AG04449 (cell line): Measurements from ENCODE around the gene ZMPSTE24.
"Not testable (repeated sequence)": the region's sequence is repeated elsewhere in the genome, so short reads cannot be mapped to it uniquely, and the experiment has no call there.

Source experiments
- CTCF ChIA-PET: fragments of 350-600 bp; formaldehyde crosslinking; extraction: SDS; loops from one replicate; lab custom pipeline; 2021; ENCODE audit warnings: antibody characterized with exemption; lab: Yijun Ruan, JAX
- POLR2A ChIA-PET: fragments of 400-600, 350-600 bp; formaldehyde crosslinking; extraction: SDS; loops from one replicate; lab custom pipeline; 2020; ENCODE audit warnings: antibody characterized with exemption, inconsistent platforms; lab: Yijun Ruan, JAX
- DNase-seq: peaks from one replicate; pipeline ENCODE4 v3.0.0-alpha.2; 2010; ENCODE audit warnings: low read depth, low spot score
- H3K4me3 ChIP-seq: 2 replicates; pipeline ENCODE4 v1.5.1; 2011; ENCODE audit warnings: low read depth, mild to moderate bottlenecking, control low read depth, low read length
- TF ChIP-seq, protein P1 (sequence below): IDR thresholded peaks from one replicate; pipeline ENCODE4 v1.5.1; 2011; ENCODE audit warnings: mild to moderate bottlenecking, moderate library complexity, low read length, control low read depth, inconsistent platforms; ENCODE audit not compliant: insufficient read depth; ENCODE audit errors: missing control alignments

The ZMPSTE24 gene

DNA sequence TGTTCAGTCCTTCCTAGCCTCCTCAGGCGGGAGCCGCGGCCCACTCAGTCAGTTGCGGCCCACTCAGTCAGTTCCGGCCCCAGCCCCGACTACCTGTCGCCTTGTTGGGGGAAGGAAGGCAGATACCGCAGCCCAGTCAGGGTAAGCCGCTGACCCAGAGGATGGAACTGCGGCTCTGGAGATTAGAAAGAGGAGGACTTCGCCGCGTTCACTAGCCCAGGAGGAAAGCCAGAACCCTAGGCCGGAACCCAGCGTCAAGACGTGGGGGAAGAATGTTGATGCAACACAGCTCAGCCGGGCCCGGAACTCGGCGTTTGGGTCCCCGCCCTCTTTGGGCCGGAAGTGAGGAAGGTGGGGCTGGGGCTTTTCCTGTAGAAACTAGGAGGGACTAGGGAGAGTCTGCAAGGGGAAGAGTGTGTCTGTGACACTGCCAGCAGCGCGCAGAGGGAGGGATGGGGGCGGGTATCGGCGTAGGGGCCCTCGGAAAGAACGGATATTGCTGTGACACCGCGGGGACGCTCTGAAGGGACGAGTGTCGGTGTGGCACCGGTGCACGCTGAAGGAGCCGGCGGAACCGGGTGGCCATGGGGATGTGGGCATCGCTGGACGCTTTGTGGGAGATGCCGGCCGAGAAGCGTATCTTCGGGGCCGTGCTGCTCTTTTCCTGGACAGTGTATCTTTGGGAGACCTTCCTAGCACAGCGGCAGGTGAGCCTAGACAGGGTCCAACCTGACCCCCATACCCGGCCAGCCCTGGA is at the start of gene ZMPSTE24:
Gene ZMPSTE24, plus strand, starts transcription at position 549 of the 757 bp plus-strand sequence. Its CDS starts 36 bp downstream, at position 585.
- CTCF ChIA-PET: no interaction called here
- H3K4me3 ChIP-seq: peak within 1 kb of the TSS; percentile 92
- DNase-seq: peak; percentile 88
- POLR2A ChIA-PET: interaction anchor here (0.6 to 1.3 kb wide), 4 partner anchors 9 to 34 kb away, joined by 3 to 7 read pairs (median 6); no protein-coding TSS in a partner anchor
- TF ChIP-seq, protein P1, sequence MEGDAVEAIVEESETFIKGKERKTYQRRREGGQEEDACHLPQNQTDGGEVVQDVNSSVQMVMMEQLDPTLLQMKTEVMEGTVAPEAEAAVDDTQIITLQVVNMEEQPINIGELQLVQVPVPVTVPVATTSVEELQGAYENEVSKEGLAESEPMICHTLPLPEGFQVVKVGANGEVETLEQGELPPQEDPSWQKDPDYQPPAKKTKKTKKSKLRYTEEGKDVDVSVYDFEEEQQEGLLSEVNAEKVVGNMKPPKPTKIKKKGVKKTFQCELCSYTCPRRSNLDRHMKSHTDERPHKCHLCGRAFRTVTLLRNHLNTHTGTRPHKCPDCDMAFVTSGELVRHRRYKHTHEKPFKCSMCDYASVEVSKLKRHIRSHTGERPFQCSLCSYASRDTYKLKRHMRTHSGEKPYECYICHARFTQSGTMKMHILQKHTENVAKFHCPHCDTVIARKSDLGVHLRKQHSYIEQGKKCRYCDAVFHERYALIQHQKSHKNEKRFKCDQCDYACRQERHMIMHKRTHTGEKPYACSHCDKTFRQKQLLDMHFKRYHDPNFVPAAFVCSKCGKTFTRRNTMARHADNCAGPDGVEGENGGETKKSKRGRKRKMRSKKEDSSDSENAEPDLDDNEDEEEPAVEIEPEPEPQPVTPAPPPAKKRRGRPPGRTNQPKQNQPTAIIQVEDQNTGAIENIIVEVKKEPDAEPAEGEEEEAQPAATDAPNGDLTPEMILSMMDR: no peak

DNA sequence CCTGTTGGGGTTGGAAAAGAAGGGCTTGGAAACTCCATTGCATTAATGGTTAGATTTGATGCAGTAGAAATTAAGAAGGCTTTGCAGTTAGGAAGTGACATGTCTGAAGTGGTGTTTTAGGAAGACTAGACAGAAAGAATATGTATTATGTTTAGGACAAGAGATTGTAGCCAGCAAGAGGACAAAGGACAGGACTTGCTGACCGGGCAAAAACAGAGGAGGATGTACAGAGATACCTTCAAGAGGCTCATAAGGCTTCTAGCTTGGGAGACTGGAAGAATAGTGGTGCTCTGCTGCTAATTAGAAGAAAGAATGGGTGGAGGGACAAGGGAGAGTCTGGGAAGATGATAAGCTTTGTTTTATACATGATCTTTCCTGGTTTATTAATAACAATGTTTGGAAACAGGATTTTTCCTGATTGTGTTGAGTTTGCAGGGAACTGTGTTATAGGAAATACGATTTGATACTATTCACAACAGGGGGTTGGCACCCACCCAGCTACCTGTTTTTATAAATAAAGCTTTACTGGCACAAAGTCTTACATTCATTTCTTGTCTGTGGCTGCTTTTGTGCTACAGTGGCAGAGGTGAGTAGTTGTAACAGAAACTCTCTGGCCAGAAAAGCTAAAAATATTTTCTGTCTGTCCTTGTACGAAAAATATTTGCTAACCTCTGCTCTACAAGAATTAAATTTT is 47.4 kb upstream of the ZMPSTE24 start:
- H3K4me3 ChIP-seq: no peak overlapping the region
- DNase-seq: no peak
- TF ChIP-seq, protein P1: no peak
- POLR2A ChIA-PET: interaction anchor here (0.6 kb wide), 1 partner anchor 28 kb away, joined by 3 read pairs; no protein-coding TSS in a partner anchor
- CTCF ChIA-PET: interaction anchor here (0.6 to 0.9 kb wide), 2 partner anchors 10 to 38 kb away, joined by 3 read pairs; no protein-coding TSS in a partner anchor

DNA sequence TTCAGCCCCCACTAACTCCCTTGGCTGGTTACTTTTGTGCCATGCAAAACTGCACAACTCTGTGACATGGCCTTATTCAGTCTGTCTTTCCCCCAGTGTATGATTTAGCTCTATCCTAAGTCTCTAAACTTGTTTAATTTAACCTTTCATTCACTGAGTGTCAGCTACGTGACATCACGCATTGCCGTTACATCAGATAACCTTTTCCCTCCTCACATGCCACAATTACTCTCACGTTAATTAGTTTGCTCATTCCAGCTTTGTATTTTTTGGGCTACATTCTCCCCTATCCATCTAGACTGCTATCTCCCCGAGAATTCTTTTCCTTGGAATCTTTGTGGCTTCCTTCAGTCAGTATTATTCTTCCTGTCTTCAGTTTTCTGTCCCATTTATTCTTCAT is 39.7 kb upstream of the ZMPSTE24 start:
- CTCF ChIA-PET: interaction anchor here (0.7 to 1.0 kb wide), 2 partner anchors 12 to 55 kb away, joined by 3 read pairs; no protein-coding TSS in a partner anchor
- POLR2A ChIA-PET: no interaction called here

DNA sequence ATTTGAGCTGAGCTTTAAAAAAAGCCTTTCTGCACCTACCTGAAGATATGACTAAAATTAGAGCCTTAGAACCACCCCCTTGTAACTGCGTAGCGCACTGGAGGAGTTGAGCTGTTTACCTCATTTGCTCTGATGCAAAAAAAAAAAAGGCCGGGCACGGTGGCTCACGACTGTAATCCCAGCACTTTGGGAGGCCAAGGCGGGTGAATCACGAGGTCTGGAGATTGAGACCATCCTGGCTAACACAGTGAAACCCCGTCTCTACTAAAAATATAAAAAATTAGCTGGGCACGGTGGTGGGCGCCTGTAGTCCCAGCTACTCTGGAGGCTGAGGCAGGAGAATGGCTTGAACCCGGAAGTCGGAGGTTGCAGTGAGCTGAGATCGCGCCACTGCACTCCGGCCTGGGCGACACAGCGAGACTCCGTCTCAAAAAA is 36.5 kb upstream of the ZMPSTE24 start:
- not testable (repeated sequence) for H3K4me3 ChIP-seq, DNase-seq
- ChIA-PET POLR2A (interaction anchor here (0.7 kb wide), 1 partner anchor 47 kb away, joined by 4 read pairs; no protein-coding TSS in a partner anchor), CTCF (interaction anchor here (0.6 kb wide), 2 partner anchors 68 to 737 kb away, joined by 3 to 4 read pairs; no protein-coding TSS in a partner anchor)

More for the DNA sequence above, 39.7 kb upstream of the ZMPSTE24 start:
- TF ChIP-seq, protein P1: no peak
- DNase-seq: no peak
- H3K4me3 ChIP-seq: no peak overlapping the region

DNA sequence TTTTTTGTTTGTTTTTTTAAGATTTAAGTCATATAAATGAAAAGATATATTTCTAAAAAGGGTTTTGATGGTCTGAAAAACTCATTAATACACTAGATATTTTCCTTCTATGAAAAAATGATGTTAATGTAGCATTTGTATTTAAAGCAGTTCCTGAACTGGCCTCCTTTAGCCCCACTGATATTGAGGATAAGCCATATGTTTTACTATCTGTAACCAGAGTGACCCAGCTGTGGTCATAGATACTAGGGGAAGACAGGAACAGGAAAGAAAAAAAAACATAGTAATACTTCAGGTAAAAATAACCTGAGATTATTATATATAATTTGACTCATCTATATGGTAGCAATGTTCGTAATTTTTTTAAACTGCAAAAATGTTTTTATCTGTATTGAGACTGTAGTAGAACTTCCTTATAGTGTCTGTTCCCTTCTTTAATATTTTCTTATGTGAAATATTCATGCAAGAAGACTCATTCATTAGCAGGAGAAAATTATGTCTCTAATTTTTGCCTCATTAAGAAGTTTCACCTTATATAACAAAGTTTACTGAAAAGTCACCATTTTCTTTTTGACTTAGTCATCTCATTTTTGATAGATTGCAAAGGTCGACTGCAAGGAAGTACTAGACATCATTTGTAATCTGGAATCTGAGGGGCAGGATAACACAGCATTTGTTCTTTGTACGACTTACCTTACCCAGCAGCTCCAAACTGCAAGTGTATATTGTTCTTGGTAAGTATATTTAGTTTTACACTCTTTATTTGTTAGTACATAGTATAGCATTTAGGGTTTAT is 35.9 kb upstream of the ZMPSTE24 start:
- TF ChIP-seq, protein P1: no peak
- POLR2A ChIA-PET: interaction anchor here (0.7 kb wide), 1 partner anchor 48 kb away, joined by 4 read pairs; no protein-coding TSS in a partner anchor
- CTCF ChIA-PET: interaction anchor here (0.6 kb wide), 1 partner anchor 69 kb away, joined by 4 read pairs; no protein-coding TSS in a partner anchor

DNA sequence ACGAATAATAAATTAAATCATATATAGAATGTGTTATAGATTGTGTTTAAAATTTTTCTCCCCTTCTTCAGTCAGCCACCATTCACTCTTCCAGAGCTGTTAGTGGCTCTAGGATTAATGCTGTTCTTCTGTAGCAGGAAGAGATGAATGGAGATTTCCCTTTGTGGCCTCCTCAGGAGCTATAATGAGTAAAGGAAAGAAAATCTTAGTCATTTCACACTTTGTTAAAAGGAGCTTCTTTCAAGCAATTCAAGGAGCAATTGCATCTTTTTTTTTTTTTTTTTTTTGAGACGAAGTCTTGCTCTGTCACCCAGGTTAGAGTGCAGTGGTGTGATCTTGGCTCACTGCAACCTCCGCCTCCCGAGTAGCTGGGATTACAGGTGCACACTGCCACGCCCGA is 34.0 kb upstream of the ZMPSTE24 start:
- CTCF ChIA-PET: interaction anchor here (0.8 to 3.3 kb wide), 4 partner anchors 16 to 114 kb away, joined by 3 to 17 read pairs (median 3); no protein-coding TSS in a partner anchor
- H3K4me3 ChIP-seq: no peak overlapping the region
- no peak for DNase-seq
- TF ChIP-seq, protein P1: no peak
- POLR2A ChIA-PET: no interaction called here

More for the DNA sequence above, 35.9 kb upstream of the ZMPSTE24 start:
- DNase-seq: no peak
- no peak overlapping the region for H3K4me3 ChIP-seq
